Non-pigmented ciliary epithelial cell (primary cell): ENCODE measurements around the gene FRMD6.
A peak's percentile ranks its signal among the peaks of the same experiment; 100 is the strongest.

Experiments used
- DNase-seq: peaks from one replicate; pipeline ENCODE4 v3.0.0-alpha.2; 2010; ENCODE audit warnings: low read depth

FRMD6 gene

GRCh38 chr14:51780006-51780692, 128.4 kb downstream of the FRMD6 start:
- peak; percentile 6 for DNase-seq
